ENCODE results near the gene RHBDD1.

The RHBDD1 gene

DNA sequence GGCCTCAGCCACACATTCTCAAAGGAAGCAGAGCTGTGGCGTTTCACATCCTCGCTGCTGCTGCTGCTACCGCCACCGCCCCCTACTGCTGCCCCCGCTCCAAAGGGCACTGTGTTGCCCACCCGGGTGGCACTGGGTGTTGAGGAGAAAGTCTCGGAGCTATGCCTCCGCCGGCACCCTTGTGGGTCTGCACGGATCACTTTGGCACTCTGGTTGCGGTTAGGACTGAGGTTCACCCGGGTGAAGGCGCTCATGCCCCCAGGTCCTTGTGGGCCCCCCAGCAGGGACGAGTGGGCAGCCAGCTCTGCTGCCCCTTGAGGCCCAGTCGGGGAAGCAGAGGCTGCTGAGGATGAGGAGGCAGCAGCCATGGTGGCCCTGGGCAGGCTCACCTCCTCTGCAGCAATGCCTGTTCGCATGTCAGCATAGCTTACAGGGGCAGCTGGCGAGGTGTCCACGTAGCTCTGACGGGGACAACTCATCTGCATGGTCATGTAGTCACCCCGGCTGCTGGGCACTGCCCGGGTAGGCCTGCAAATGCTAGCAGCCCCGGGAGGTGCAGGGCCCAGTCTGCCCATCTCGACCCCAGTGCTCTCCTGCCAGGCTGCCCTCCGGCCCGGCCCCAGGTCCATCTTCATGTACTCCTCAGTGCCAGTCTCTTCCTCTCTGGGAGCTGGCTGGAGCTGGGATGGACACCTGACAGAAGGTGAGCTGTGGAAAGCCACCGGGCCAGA, 40.4 kb upstream of the RHBDD1 start:
- H3K27me3 ChIP-seq, result no peaks in the 10 kb centered on the region
- H3K9me3 ChIP-seq, result no peaks in the 10 kb centered on the region
- H3K36me3 ChIP-seq, result no peaks in the 10 kb centered on the region
- DNase-seq, result no peak
- no peak overlapping the region for H3K4me3 ChIP-seq (ENCODE audit: low read depth, low read length)
- no peak for TF ChIP-seq CTCF (IDR thresholded peaks at IDR 0.05; ENCODE audit: low read depth, low read length)
- H3K4me1 ChIP-seq, result no peaks in the 10 kb centered on the region

DNA sequence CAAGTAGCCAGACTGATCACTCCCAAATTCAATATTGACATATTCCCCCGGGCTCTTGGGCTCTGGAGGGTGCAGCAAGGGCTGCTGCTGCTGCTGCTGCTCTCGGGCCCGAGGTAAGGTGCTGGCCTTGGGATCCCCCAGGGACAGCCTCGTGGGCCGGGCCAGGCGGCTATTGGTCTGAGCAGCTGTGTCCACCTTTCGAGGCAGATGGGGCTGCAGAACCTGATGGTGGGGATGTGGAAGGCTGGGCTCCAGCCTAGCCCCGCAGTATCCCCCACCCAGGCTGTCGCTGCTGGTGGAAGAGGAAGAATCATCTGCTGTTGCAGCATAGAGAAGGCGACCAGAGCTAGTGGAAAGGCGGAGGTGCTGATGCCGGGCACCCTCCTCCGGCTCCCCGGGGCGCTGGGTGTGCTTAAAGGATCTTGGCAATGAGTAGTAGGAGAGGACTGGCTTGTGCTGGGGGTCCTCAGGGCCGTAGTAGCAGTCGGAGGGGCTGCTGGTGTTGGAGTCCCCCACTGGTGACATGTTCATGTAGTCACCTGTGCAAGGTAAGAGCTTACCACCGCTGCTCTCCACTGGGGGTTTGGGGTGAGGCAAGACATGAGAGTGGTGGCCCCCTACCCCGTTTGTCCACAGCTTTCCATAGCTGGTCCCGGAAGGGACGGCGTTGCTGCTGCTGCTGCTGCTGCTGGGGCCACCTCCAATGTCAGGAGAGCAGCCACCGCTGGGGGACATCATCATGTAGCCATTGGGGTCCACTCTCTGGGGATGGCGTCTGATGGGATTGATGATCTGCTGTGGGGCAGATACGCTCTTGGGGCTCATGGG, 39.6 kb upstream of the RHBDD1 start:
- Histone ChIP-seq H3K4me3 (ENCODE audit: low read depth, low read length) (no peak overlapping the region), H3K27me3 (no peaks in the 10 kb centered on the region), H3K36me3 (no peaks in the 10 kb centered on the region), H3K9me3 (no peaks in the 10 kb centered on the region), H3K4me1 (no peaks in the 10 kb centered on the region)
- no peak for DNase-seq
- TF ChIP-seq CTCF (IDR thresholded peaks at IDR 0.05; ENCODE audit: low read depth, low read length), result no peak

- no peak for DNase-seq
- Histone ChIP-seq H3K9me3 (no peaks in the 10 kb centered on the region), H3K4me3 (ENCODE audit: low read depth, low read length) (no peak overlapping the region), H3K27me3 (no peaks in the 10 kb centered on the region), H3K36me3 (no peaks in the 10 kb centered on the region), H3K4me1 (no peaks in the 10 kb centered on the region)
- peak; percentile 30 for TF ChIP-seq CTCF (IDR thresholded peaks at IDR 0.05; ENCODE audit: low read depth, low read length)
These were observed 39.0 kb upstream of the RHBDD1 start for GRCh38 chr2:226796840-226797288.

- Histone ChIP-seq H3K36me3 (no peaks in the 10 kb centered on the region), H3K27me3 (no peaks in the 10 kb centered on the region), H3K4me3 (ENCODE audit: low read depth, low read length) (no peak overlapping the region), H3K4me1 (no peaks in the 10 kb centered on the region), H3K9me3 (no peaks in the 10 kb centered on the region)
- TF ChIP-seq CTCF (IDR thresholded peaks at IDR 0.05; ENCODE audit: low read depth, low read length), result no peak
- no peak for DNase-seq
These were observed 38.4 kb upstream of the RHBDD1 start for GRCh38 chr2:226797289-226797988.

DNA sequence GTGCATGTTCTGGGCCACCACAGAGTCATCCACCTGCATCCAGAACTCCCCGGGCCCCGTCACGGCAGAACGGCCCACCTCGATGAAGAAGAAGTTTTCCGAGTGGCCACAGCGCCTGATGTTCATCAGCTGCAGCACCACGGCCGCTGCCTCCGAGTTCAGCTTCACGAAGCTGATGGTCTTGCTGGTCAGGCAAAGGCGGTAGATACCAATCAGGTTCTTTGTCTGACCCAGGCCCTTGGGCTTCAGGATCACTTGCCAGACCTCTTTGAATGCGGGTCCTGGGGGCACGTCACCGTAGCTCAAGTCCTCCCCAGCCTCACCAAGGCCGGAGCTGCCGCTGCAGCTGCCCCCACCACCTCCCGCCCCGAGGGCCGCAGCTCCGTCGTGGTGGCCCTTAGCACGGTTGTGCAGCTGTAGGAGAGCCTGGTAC, 37.8 kb upstream of the RHBDD1 start:
- DNase-seq, result no peak
- no peaks in the 10 kb centered on the region for H3K36me3 ChIP-seq
- TF ChIP-seq CTCF (IDR thresholded peaks at IDR 0.05; ENCODE audit: low read depth, low read length), result no peak
- no peaks in the 10 kb centered on the region for H3K4me1 ChIP-seq
- no peaks in the 10 kb centered on the region for H3K9me3 ChIP-seq
- H3K27me3 ChIP-seq, result no peaks in the 10 kb centered on the region; the same call in 1 of the 2 replicates
- no peak overlapping the region for H3K4me3 ChIP-seq (ENCODE audit: low read depth, low read length)
